Choroid plexus epithelial cell (primary cell): ENCODE measurements around the gene CDH13.
A peak's percentile ranks its signal among the peaks of the same experiment; 100 is the strongest.

Source experiments
- DNase-seq: peaks from one replicate; pipeline ENCODE4 v3.0.0-alpha.2; 2010; ENCODE audit warnings: low read depth
- H3K4me3 ChIP-seq: 2 replicates; pipeline ENCODE4 v1.5.1; 2011; ENCODE audit warnings: low read depth, mild to moderate bottlenecking, control low read depth, low read length, moderate library complexity
- TF ChIP-seq, protein P1 (sequence below): conservative IDR thresholded peaks from 2 replicates; pipeline ENCODE4 v1.5.1; 2011; ENCODE audit warnings: low read depth, mild to moderate bottlenecking, control low read depth, inconsistent platforms, low read length, moderate library complexity

The CDH13 gene

DNA sequence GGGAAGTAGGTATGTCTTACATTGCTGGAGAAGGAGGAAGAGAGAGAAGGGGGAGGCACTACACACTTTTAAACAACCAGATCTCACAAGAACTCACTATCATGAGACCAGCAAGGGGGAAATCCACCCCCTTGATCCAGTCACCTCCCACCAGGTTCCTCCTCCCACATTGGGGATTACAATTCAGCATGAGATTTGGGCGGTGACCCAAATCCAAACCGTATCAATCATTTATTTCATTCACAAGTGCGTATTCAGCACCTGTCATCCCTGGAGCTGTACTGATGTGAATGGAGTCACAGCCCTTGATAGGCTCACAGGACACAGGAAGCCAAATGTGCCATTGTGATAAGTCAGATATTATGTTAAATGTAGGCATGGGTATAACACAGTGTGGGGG lies 952.7 kb downstream of the CDH13 start:
- no peak overlapping the region for H3K4me3 ChIP-seq
- no peak for DNase-seq
- TF ChIP-seq, protein P1, sequence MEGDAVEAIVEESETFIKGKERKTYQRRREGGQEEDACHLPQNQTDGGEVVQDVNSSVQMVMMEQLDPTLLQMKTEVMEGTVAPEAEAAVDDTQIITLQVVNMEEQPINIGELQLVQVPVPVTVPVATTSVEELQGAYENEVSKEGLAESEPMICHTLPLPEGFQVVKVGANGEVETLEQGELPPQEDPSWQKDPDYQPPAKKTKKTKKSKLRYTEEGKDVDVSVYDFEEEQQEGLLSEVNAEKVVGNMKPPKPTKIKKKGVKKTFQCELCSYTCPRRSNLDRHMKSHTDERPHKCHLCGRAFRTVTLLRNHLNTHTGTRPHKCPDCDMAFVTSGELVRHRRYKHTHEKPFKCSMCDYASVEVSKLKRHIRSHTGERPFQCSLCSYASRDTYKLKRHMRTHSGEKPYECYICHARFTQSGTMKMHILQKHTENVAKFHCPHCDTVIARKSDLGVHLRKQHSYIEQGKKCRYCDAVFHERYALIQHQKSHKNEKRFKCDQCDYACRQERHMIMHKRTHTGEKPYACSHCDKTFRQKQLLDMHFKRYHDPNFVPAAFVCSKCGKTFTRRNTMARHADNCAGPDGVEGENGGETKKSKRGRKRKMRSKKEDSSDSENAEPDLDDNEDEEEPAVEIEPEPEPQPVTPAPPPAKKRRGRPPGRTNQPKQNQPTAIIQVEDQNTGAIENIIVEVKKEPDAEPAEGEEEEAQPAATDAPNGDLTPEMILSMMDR = no peak

DNA sequence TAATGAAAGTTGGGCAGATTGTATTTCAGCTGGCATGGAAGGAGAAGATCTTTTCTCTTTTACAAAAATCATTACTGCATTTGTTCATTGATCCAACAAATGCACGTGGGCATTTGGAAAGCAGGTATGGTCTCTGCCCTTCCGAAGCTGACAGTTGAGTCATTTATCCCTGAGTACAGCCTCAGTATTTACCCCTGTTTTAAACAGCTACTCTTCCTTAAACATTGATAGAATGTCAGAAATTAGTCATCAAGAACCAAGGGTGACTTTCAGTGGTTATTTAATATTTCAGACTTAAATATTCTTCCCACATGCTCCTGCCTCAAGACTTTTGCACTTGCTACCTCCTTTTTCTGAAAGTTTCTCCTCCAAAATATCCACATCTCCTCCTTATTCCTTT lies 954.3 kb downstream of the CDH13 start:
- no peak overlapping the region for H3K4me3 ChIP-seq
- TF ChIP-seq, protein P1 = no peak
- DNase-seq = no peak

DNA sequence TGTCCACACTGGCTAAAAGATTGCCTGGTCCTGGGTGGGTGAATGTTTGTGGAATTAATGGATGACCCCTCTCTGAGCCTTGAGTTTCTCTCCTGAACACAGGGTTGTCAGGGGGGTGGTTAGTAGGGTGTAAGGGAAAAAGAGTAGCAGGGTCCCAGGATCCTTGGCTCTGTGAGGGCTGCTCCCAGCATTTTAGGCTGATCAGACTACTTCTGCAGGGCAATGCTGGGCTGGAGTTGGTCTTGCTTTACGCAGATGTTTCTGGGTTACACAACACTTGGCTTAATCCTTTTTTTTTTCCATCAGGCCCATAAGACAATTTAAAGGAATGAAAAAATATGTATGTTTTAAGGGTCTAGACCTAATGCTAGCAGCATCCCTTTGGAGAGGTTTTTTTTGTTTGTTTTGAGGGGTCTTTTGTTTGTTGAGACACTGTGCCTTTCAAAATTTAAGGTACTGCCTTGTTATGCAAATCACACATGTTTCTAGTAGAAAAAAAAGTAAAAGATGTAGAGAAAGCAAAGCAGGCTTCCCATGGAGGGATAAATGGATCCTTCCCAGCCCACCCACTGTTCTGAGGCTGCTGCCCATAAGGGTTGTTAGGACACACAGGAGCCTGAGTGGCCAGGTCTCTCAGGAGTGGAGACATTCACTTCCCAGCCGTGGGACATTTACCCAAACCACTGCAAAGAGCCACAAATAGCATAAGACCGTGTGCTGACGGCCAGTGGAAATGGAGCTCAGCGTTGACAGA lies 955.4 kb downstream of the CDH13 start:
- H3K4me3 ChIP-seq = no peak overlapping the region
- TF ChIP-seq, protein P1 = no peak

DNA sequence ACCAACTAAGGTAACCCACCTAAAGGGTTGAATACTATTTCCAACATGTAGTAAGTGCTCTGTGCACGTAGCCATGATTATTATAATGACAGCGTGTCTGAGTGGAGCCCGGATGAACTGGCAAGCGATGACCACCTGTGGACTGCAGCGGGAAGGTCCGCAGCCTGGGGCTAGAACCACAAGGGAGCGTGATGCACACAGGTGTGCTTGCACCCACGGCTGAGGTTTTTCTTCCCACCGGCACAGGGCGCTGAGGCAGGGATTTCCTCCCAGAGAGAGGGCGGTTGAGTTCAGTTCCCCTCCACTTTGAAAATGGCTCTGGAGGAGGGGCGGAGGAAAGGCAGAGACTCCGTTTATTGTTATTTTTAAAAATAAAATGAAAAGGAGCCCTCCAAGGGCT lies 959.3 kb downstream of the CDH13 start:
- DNase-seq = no peak
- H3K4me3 ChIP-seq = no peak overlapping the region
- TF ChIP-seq, protein P1 = no peak

More for the DNA sequence above, 955.4 kb downstream of the CDH13 start:
- DNase-seq = no peak

DNA sequence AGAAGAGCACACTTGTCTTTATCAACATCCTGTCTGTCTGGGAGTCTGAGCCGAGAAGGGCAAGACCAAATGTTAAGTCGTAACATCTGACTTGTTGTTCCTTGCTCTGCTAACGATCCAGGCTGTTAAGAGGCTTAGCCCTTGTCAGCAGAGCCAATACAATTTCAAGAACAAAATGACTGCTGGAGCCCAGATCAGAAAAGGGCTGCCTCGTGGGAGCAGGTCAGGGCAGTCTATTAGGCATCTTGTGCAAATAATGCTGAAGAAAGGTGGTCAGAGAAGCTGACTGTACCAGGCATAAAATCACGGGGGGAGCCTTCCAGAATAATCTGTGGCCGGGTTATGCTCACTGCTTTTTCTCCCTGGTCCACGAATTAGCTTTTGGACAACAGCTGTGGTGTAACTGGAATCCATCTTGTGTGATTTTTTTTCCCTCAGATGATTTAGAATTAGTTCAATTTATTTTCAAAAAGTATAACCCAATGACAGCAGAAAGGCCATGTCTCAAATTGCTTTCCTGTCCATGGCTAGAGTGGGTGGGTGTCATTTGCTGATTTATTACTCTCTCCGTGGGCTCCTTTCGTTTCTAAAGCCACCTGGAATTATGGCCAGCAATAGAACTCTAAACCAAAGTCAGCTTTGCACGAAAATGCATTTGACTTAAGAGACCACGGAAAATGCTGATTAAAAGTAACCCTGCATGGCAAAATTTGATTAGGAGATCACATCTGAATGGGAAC lies 959.9 kb downstream of the CDH13 start:
- peak; percentile 13 for DNase-seq
- TF ChIP-seq, protein P1 = no peak
- no peak overlapping the region for H3K4me3 ChIP-seq

DNA sequence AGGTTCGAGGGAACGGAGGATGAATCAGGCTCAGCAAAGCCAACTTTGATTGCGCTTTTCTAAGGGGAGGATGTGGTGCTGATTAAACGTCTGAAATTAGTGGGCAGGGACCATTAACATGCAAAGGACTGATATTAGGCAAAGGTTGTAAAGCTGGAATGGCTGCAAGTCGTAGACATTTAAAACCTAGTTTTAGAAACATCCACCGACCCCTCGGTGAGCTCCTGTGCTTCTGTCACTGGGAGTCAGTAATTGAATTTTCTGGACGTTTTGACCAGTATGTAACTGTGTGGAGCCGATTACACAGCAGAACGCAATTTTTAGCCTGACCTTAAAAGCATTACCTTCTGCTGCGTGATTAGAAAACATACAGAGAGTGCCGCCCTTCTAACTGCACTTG lies 960.4 kb downstream of the CDH13 start:
- DNase-seq = no peak
- TF ChIP-seq, protein P1 = no peak
- H3K4me3 ChIP-seq = no peak overlapping the region
